Activated CD4-positive, alpha-beta T cell treated with anti-CD3 and anti-CD28 coated beads for 48 hours (primary cell): ENCODE data around the gene SLC7A11.

Source experiments
- DNase-seq: peaks from one replicate; pipeline ENCODE4 v3.0.0-alpha.2; 2020

The SLC7A11 gene

GRCh38 chr4:138204507-138204906 is 37.6 kb downstream of the SLC7A11 start:
- DNase-seq, result no peak

- DNase-seq, result no peak
These were observed 39.5 kb downstream of the SLC7A11 start for GRCh38 chr4:138202686-138203085.

- DNase-seq, result no peak
These were observed 41.9 kb downstream of the SLC7A11 start for GRCh38 chr4:138200236-138200590.

GRCh38 chr4:138199568-138200235 is 42.4 kb downstream of the SLC7A11 start:
- DNase-seq, result no peak

- no peak for DNase-seq
These were observed 46.0 kb downstream of the SLC7A11 start for GRCh38 chr4:138196153-138196552.

GRCh38 chr4:138193963-138194362 is 48.2 kb downstream of the SLC7A11 start:
- no peak for DNase-seq

- DNase-seq, result no peak
These were observed 50.0 kb downstream of the SLC7A11 start for GRCh38 chr4:138192113-138192512.

- no peak for DNase-seq
These were observed 51.7 kb downstream of the SLC7A11 start for GRCh38 chr4:138190452-138190858.

GRCh38 chr4:138189206-138189605 is 52.9 kb downstream of the SLC7A11 start:
- no peak for DNase-seq

GRCh38 chr4:138188406-138189084 is 53.6 kb downstream of the SLC7A11 start:
- no peak for DNase-seq

- no peak for DNase-seq
These were observed 56.1 kb downstream of the SLC7A11 start for GRCh38 chr4:138185859-138186645.

GRCh38 chr4:138184886-138185285 is 57.3 kb downstream of the SLC7A11 start:
- DNase-seq, result no peak

GRCh38 chr4:138182838-138183426 is 59.2 kb downstream of the SLC7A11 start:
- no peak for DNase-seq

- no peak for DNase-seq
These were observed 60.9 kb downstream of the SLC7A11 start for GRCh38 chr4:138181287-138181686.

- no peak for DNase-seq
These were observed 63.6 kb downstream of the SLC7A11 start for GRCh38 chr4:138178566-138178965.

- no peak for DNase-seq
These were observed 64.7 kb downstream of the SLC7A11 start for GRCh38 chr4:138177278-138177968.

- no peak for DNase-seq
These were observed 67.0 kb downstream of the SLC7A11 start for GRCh38 chr4:138174981-138175794.

- DNase-seq, result no peak
These were observed 77.9 kb downstream of the SLC7A11 start for GRCh38 chr4:138164208-138164607.

- no peak for DNase-seq
These were observed 79.0 kb downstream of the SLC7A11 start for GRCh38 chr4:138163171-138163570.

GRCh38 chr4:138162259-138162658 is 79.9 kb downstream of the SLC7A11 start:
- DNase-seq, result no peak

GRCh38 chr4:138161351-138161750 is 80.8 kb downstream of the SLC7A11 start:
- no peak for DNase-seq

- DNase-seq, result no peak
These were observed 83.3 kb downstream of the SLC7A11 start for GRCh38 chr4:138158746-138159297.
